GM06990 (cell line): Measurements from ENCODE around the gene TMEM229A.
"Not testable (repeated sequence)": the region's sequence is repeated elsewhere in the genome, so short reads cannot be mapped to it uniquely, and the experiment has no call there.

Source experiments
- DNase-seq: peaks from one replicate; pipeline ENCODE4 v3.0.0-alpha.2; 2011; ENCODE audit not compliant: insufficient read length; ENCODE audit errors: extremely low read depth
- H3K27me3 ChIP-seq: replicated peaks from 2 replicates; pipeline ENCODE4 v1.6.0; 2011; ENCODE audit warnings: low read length; ENCODE audit not compliant: control insufficient read depth, insufficient read depth
- H3K36me3 ChIP-seq: 2 replicates; pipeline ENCODE4 v1.5.1; 2011; ENCODE audit warnings: low read length; ENCODE audit not compliant: control insufficient read depth, insufficient read depth
- H3K4me3 ChIP-seq: replicated peaks from 2 replicates; pipeline ENCODE4 v1.5.1; 2011; ENCODE audit warnings: low read depth, mild to moderate bottlenecking, control low read depth, low read length
- TF ChIP-seq, protein P1 (sequence below): IDR thresholded peaks from 2 replicates; pipeline ENCODE4 v1.5.1; 2011; ENCODE audit warnings: low read length, control low read depth, mild to moderate bottlenecking, inconsistent platforms; ENCODE audit not compliant: insufficient read depth, poor library complexity, severe bottlenecking

TMEM229A gene

DNA sequence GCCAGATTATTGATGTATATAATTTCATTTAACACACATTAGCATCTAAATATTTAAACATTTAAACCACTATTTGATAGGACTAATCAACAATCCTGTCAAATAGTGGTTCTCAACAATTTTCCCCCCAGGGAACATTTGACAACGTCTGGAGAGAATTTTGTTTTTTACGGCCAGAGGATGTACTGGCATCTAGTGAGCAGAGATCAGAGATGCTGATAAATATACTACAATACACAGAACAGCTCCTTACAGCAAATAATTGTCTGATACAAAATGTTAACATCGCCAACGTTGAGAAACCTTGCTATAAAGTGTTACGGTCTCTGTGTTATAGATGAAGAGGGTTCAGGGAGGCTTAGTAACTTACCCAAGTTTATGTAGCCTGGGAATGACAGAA, 25.0 kb upstream of the TMEM229A start:
- H3K27me3 ChIP-seq = no peaks in the 10 kb centered on the region
- no peak for DNase-seq
- TF ChIP-seq, protein P1, sequence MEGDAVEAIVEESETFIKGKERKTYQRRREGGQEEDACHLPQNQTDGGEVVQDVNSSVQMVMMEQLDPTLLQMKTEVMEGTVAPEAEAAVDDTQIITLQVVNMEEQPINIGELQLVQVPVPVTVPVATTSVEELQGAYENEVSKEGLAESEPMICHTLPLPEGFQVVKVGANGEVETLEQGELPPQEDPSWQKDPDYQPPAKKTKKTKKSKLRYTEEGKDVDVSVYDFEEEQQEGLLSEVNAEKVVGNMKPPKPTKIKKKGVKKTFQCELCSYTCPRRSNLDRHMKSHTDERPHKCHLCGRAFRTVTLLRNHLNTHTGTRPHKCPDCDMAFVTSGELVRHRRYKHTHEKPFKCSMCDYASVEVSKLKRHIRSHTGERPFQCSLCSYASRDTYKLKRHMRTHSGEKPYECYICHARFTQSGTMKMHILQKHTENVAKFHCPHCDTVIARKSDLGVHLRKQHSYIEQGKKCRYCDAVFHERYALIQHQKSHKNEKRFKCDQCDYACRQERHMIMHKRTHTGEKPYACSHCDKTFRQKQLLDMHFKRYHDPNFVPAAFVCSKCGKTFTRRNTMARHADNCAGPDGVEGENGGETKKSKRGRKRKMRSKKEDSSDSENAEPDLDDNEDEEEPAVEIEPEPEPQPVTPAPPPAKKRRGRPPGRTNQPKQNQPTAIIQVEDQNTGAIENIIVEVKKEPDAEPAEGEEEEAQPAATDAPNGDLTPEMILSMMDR = no peak

GRCh38 chr7:124056234-124056633, 23.4 kb upstream of the TMEM229A start:
- Histone ChIP-seq H3K27me3 (no peaks in the 10 kb centered on the region), H3K36me3 (no peaks in the 10 kb centered on the region), H3K4me3 (no peak overlapping the region)
- TF ChIP-seq, protein P1 = no peak
- no peak for DNase-seq

More for the DNA sequence above, 25.0 kb upstream of the TMEM229A start:
- Histone ChIP-seq H3K36me3 (no peaks in the 10 kb centered on the region), H3K4me3 (no peak overlapping the region)

DNA sequence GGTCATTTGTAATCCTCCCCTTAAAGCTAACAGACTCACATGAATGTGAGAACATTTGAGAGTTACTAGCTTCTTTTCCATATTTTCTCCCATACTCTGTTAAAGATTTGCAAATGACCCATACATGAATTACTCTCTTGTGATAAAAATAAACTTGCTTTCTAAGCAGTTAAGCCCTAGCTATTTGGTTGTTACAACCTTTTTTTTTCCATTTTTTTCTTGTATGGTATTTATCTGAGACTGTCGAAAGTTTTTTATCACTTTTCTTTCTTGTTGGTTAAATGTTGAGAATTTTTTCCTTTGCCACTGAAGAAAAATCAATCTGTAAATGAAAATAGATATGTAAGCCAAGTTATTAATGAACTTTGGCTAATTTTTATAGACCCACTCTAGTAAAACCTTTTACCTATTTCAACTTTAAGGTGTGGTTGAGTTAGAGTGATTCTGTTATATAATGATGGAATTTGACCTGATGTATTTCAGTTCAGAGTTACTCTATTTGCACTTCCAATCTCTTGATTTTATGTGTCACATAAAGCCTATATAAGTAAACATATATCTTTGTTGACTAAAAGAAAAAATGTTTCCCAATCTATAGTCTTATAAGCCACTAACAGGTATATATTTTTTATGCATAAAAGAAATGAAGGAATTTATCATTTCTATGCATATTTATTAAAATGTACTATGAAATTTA, 19.0 kb upstream of the TMEM229A start:
- Histone ChIP-seq H3K4me3 (no peak overlapping the region), H3K36me3 (no peaks in the 10 kb centered on the region), H3K27me3 (no peaks in the 10 kb centered on the region; the same call in 1 of the 2 replicates)
- DNase-seq = no peak
- TF ChIP-seq, protein P1 = no peak

DNA sequence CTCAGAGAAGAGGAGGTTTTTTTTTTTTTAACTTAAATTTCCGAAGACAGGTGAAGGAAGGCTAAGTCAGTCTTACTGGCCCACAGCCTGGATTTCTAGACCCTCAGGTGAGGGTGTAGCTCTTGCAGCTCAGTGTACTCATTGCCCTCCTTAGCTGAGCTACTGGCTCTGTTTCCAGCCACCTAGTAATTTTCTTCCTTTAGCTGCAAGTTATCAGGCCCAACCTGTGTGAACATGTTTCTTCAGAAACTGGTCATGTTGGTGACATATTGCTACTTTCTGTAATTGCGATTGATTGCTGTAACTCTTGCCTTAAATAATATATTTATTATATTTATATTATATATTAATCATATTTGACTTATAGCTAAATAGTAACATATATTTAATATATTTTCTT, 10.0 kb upstream of the TMEM229A start:
- TF ChIP-seq, protein P1 = no peak
- Histone ChIP-seq H3K4me3 (no peak overlapping the region), H3K36me3 (no peaks in the 10 kb centered on the region), H3K27me3 (no peaks in the 10 kb centered on the region)
- DNase-seq = no peak

DNA sequence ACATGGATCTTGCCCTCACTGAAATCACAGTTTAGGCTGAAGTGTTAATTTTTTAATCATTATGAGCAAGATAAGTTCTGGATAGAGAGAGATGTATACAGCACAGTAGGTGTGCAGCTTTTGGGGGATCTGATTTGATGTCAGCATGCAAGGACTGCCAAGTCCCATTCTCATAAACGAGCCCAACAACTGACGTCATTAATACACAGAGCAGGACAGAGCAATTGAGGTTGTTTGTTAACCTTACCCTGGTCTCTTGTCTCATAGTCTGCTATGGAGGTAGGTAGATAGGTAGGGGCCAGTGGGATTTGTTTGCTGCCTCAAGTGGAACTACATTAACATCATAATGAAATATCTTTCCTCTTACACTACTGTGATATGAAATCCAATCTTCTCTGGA, 8.6 kb upstream of the TMEM229A start:
- H3K27me3 ChIP-seq = no peaks in the 10 kb centered on the region
- no peak overlapping the region for H3K4me3 ChIP-seq
- H3K36me3 ChIP-seq = no peaks in the 10 kb centered on the region
- TF ChIP-seq, protein P1 = no peak
- DNase-seq = no peak

DNA sequence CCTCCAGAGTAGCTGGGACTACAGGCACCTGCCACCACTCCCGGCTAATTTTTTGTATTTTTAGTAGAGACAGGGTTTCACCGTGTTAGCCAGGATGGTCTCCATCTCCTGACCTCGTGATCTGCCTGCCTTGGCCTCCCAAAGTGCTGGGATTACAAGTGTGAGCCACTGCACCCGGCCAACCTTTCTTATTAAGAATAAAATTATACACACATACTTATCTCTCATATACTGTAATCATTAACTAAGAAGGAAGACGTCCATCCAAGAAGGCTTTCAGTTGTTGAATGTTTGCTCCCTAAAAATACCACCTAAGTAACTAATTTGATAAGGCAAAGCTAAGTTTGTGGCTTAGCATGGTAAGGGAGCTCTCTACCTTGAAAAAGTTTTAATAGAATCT, 5.0 kb upstream of the TMEM229A start:
- not testable (repeated sequence) for DNase-seq, H3K4me3 ChIP-seq, H3K36me3 ChIP-seq, H3K27me3 ChIP-seq
